ENCODE measurements around the gene ABCA4. TPM values are rescaled to one million over a fixed set of nuclear protein-coding genes. Genes with fewer than 3 reads are reported as not detected.
"Not testable (repeated sequence)": the region's sequence is repeated elsewhere in the genome, so short reads cannot be mapped to it uniquely, and the experiment has no call there.

ABCA4 gene
- total and polyA plus RNA-seq, 2 experiments from 2014 or later = 0.53 to 1.4 TPM

DNA sequence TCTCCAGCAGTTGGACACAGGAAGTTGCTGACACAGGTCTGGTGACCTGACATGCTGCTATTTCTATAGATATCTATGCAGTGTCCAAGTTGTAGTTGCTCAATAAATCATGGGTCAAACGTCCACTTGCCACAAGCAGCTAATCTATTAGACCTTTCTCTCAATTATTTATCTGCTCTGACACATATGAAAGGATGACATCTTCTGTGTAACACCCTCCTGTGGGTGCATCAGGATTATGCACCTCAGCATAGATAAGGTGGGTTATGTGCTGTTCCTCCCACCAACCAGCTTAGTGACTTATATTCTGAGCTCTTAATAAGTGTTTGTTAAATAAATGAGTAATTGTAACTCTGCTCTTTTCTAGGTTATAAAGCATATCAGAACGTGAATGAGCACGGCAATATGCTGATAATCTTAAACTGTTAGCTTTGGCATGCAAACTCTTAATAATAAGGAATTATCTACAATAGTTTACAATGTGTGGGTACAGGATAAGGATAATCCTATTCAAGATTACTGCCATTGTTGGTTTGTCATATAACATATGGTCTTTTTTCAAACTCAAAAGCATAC lies 121.0 kb downstream of the ABCA4 start:
- no peak overlapping the region for H3K4me2 ChIP-seq
- DNase-seq (ENCODE audit: low spot score) = no peak
- no peaks in the 10 kb centered on the region for H3K79me2 ChIP-seq
- H4K20me1 ChIP-seq (ENCODE audit: insufficient read depth, poor library complexity, severe bottlenecking) = no peaks in the 10 kb centered on the region
- no peak overlapping the region for H3K27ac ChIP-seq
- H3K9me2 ChIP-seq (replicated peaks; ENCODE audit: insufficient read depth) = no peaks in the 10 kb centered on the region
- TF ChIP-seq CTCF (IDR thresholded peaks at IDR 0.05; ENCODE audit: poor library complexity) (no peak), EZH2 (IDR thresholded peaks at IDR 0.05; ENCODE audit: borderline replicate concordance) (no peak), EZH2phosphoT487 (IDR thresholded peaks at IDR 0.05; ENCODE audit: low read depth, severe bottlenecking, unreplicated experiment) (no peak)
- no peaks in the 10 kb centered on the region for H3K4me1 ChIP-seq (ENCODE audit: insufficient read depth)
- no peak overlapping the region for H3K4me3 ChIP-seq
- no peaks in the 10 kb centered on the region for H3K36me3 ChIP-seq (replicated peaks; ENCODE audit: insufficient read depth, low read depth)
- 46% methylated on average over 3 of the region's 3 CpGs for WGBS (ENCODE audit: low lambda C conversion rate, missing lambda C conversion rate)
- H2AFZ ChIP-seq = no peak overlapping the region
- no peaks in the 10 kb centered on the region for H3K27me3 ChIP-seq
- no peaks in the 10 kb centered on the region for H3K9me3 ChIP-seq (ENCODE audit: low read depth)

DNA sequence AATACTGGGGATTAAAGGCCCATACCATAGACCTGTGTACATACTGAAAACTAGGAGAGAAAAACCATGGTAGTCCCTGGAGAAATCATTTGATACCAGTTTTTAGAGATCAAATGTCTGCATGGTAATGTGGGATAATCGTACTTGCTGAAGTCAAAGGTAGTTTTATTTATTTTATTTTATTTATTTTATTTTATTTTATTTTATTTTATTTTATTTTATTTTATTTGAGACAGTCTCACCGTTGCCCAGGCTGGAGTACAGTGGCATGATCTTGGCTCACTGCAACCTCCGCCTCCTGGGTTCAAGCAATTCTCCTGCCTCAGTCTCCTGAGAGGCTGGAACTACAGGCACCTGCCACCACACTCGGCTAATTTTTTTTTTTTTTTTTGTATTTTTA lies 122.4 kb downstream of the ABCA4 start:
- H3K4me2 ChIP-seq; DNase-seq (ENCODE audit: low spot score); H4K20me1 ChIP-seq (ENCODE audit: insufficient read depth, poor library complexity, severe bottlenecking); H3K27ac ChIP-seq; H3K27me3 ChIP-seq; H3K9me2 ChIP-seq (replicated peaks; ENCODE audit: insufficient read depth); H2AFZ ChIP-seq; H3K4me3 ChIP-seq; H3K9me3 ChIP-seq (ENCODE audit: low read depth); H3K36me3 ChIP-seq (replicated peaks; ENCODE audit: insufficient read depth, low read depth); H3K4me1 ChIP-seq (ENCODE audit: insufficient read depth); H3K79me2 ChIP-seq: not testable (repeated sequence)
- WGBS (ENCODE audit: low lambda C conversion rate, missing lambda C conversion rate) = 93% methylated on average over 4 of the region's 4 CpGs

DNA sequence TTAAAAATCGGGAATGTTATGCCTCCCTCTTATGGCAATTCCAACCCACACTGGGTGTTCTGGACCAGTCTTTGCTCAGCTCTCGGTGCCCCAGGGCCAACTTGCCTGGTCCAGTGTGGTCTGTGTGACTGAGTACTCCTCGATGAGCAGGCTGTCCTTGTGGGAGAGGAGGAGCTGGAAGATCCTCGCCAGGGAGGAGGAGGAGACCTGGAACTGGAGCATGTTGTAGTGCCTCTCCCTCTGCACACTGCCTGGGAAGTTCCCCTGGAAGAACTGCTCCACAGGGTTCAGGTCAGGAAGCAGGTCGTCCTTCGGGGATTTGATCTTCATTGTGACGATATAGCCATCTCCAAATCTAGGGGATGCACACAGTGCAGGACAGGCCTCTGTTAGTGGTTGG lies 123.2 kb downstream of the ABCA4 start:
- Histone ChIP-seq H3K4me3 (no peak overlapping the region), H2AFZ (no peak overlapping the region), H3K4me2 (no peak overlapping the region), H3K9me2 (replicated peaks; ENCODE audit: insufficient read depth) (no peaks in the 10 kb centered on the region), H3K79me2 (no peaks in the 10 kb centered on the region), H3K27me3 (no peaks in the 10 kb centered on the region), H3K27ac (no peak overlapping the region), H3K9me3 (ENCODE audit: low read depth) (no peaks in the 10 kb centered on the region), H4K20me1 (ENCODE audit: insufficient read depth, poor library complexity, severe bottlenecking) (no peaks in the 10 kb centered on the region), H3K4me1 (ENCODE audit: insufficient read depth) (no peaks in the 10 kb centered on the region), H3K36me3 (replicated peaks; ENCODE audit: insufficient read depth, low read depth) (no peaks in the 10 kb centered on the region)
- WGBS (ENCODE audit: low lambda C conversion rate, missing lambda C conversion rate) = 89% methylated on average over 7 of the region's 7 CpGs
- no peak for TF ChIP-seq EZH2phosphoT487 (IDR thresholded peaks at IDR 0.05; ENCODE audit: low read depth, severe bottlenecking, unreplicated experiment)
- no peak for TF ChIP-seq CTCF (IDR thresholded peaks at IDR 0.05; ENCODE audit: poor library complexity)
- TF ChIP-seq EZH2 (IDR thresholded peaks at IDR 0.05; ENCODE audit: borderline replicate concordance) = no peak
- DNase-seq (ENCODE audit: low spot score) = no peak

- Histone ChIP-seq H3K4me1 (ENCODE audit: insufficient read depth) (no peaks in the 10 kb centered on the region), H3K9me3 (ENCODE audit: low read depth) (no peaks in the 10 kb centered on the region), H3K27ac (no peak overlapping the region), H3K9me2 (replicated peaks; ENCODE audit: insufficient read depth) (no peaks in the 10 kb centered on the region), H3K4me3 (no peak overlapping the region), H4K20me1 (ENCODE audit: insufficient read depth, poor library complexity, severe bottlenecking) (no peaks in the 10 kb centered on the region), H2AFZ (no peak overlapping the region), H3K4me2 (no peak overlapping the region), H3K27me3 (no peaks in the 10 kb centered on the region), H3K79me2 (no peaks in the 10 kb centered on the region), H3K36me3 (replicated peaks; ENCODE audit: insufficient read depth, low read depth) (no peaks in the 10 kb centered on the region)
- DNase-seq (ENCODE audit: low spot score) = no peak
- TF ChIP-seq EZH2 (IDR thresholded peaks at IDR 0.05; ENCODE audit: borderline replicate concordance) (no peak), EZH2phosphoT487 (IDR thresholded peaks at IDR 0.05; ENCODE audit: low read depth, severe bottlenecking, unreplicated experiment) (no peak), CTCF (IDR thresholded peaks at IDR 0.05; ENCODE audit: poor library complexity) (no peak)
- 64% methylated on average over 5 of the region's 5 CpGs for WGBS (ENCODE audit: low lambda C conversion rate, missing lambda C conversion rate)
Measured at GRCh38 chr1:93995837-93996536, 125.0 kb downstream of the ABCA4 start.
